HepG2 (cell line): ENCODE measurements around the gene SULT1A3.

Experiments used
- ARHGAP35 ChIP-seq: sonication (generic); formaldehyde crosslinking; IDR thresholded peaks from 2 replicates; pipeline ENCODE4 v1.9.0; 2022; ENCODE audit warnings: mild to moderate bottlenecking, inconsistent platforms, moderate library complexity, missing genetic modification reagents, borderline replicate concordance
- BCL6 ChIP-seq: IDR thresholded peaks from 2 replicates; pipeline ENCODE4 v1.6.1; 2016; ENCODE audit warnings: missing genetic modification reagents, missing compliant biosample characterization
- EP300 ChIP-seq, 3 experiments: sonication (generic) in 1 of 3; formaldehyde crosslinking in 1 of 3; IDR thresholded peaks; 2 replicates each; pipeline versions ENCODE4 v1.5.1 to v1.6.1; 2011 to 2020; ENCODE audit warnings: low read depth in 2 of 3, low read length in 2 of 3, borderline replicate concordance in 1 of 3, improper control_type of control experiment in 1 of 3, mild to moderate bottlenecking in 1 of 3, missing genetic modification reagents in 1 of 3, moderate library complexity in 1 of 3
- EZH2 ChIP-seq: conservative IDR thresholded peaks from 2 replicates; pipeline ENCODE4 v1.6.1; 2012; ENCODE audit warnings: mild to moderate bottlenecking, low read depth, low read length, moderate library complexity
- GMEB1 ChIP-seq: sonication (generic); formaldehyde crosslinking; IDR thresholded peaks from 2 replicates; pipeline ENCODE4 v1.5.1; 2020; ENCODE audit warnings: missing genetic modification reagents, mild to moderate bottlenecking, borderline replicate concordance
- NFE2 ChIP-seq: sonication (generic); formaldehyde crosslinking; IDR thresholded peaks from 2 replicates; pipeline ENCODE4 v1.4.0; 2020; ENCODE audit warnings: missing genetic modification reagents
- PHF8 ChIP-seq: sonication (generic); formaldehyde crosslinking; IDR thresholded peaks from 2 replicates; pipeline ENCODE4 v1.5.0; 2020; ENCODE audit warnings: missing genetic modification reagents
- POLR2A ChIP-seq, 2 experiments: IDR thresholded peaks; 2 replicates each; pipeline ENCODE4 v1.6.1; 2011; ENCODE audit warnings: low read depth in 2 of 2, low read length in 2 of 2, mild to moderate bottlenecking in 1 of 2, moderate library complexity in 1 of 2; ENCODE audit not compliant: insufficient read depth in 1 of 2
- SATB2 ChIP-seq: sonication (generic); formaldehyde crosslinking; IDR thresholded peaks from 2 replicates; pipeline ENCODE4 v1.5.0; 2020; ENCODE audit warnings: missing genetic modification reagents
- SMAD3 ChIP-seq: sonication (generic); formaldehyde crosslinking; IDR thresholded peaks from 2 replicates; pipeline ENCODE4 v1.4.0; 2020; ENCODE audit warnings: missing genetic modification reagents
- SYNCRIP ChIP-seq: fragments of 200-400 bp; formaldehyde crosslinking; IDR thresholded peaks from 2 replicates; pipeline ENCODE4 v1.6.1; 2018; ENCODE audit warnings: mild to moderate bottlenecking, low read depth, low read length; ENCODE audit not compliant: insufficient read depth
- TF ChIP-seq, protein P1 (sequence below): sonication (generic); formaldehyde crosslinking; IDR thresholded peaks from 2 replicates; pipeline ENCODE4 v1.5.0; 2020; ENCODE audit warnings: mild to moderate bottlenecking, missing genetic modification reagents, moderate library complexity

- TF ChIP-seq ARHGAP35 (no peak), SATB2 (no peak), GMEB1 (no peak), NFE2 (no peak), PHF8 (CRISPR knock-in tag) (no peak), POLR2A (IDR thresholded peaks at IDR 0.05; ENCODE audit: insufficient read depth in 1 of 2, low read depth in 2 of 2, low read length in 2 of 2) (no peak), SYNCRIP (no peak), EZH2 (no peak), EP300 (IDR thresholded peaks at IDR 0.05; ENCODE audit: low read depth in 2 of 2, low read length in 2 of 2) (no peak), EP300 (CRISPR knock-in tag; IDR thresholded peaks at IDR 0.05; ENCODE audit: borderline replicate concordance) (no peak), BCL6 (CRISPR knock-in tag) (no peak), SMAD3 (CRISPR knock-in tag) (no peak)
- TF ChIP-seq, protein P1, sequence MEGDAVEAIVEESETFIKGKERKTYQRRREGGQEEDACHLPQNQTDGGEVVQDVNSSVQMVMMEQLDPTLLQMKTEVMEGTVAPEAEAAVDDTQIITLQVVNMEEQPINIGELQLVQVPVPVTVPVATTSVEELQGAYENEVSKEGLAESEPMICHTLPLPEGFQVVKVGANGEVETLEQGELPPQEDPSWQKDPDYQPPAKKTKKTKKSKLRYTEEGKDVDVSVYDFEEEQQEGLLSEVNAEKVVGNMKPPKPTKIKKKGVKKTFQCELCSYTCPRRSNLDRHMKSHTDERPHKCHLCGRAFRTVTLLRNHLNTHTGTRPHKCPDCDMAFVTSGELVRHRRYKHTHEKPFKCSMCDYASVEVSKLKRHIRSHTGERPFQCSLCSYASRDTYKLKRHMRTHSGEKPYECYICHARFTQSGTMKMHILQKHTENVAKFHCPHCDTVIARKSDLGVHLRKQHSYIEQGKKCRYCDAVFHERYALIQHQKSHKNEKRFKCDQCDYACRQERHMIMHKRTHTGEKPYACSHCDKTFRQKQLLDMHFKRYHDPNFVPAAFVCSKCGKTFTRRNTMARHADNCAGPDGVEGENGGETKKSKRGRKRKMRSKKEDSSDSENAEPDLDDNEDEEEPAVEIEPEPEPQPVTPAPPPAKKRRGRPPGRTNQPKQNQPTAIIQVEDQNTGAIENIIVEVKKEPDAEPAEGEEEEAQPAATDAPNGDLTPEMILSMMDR (CRISPR knock-in tag) = peak; percentile 93
Measured at GRCh38 chr16:30186782-30187555, 12.1 kb upstream of the SULT1A3 start.
